CD4-positive, alpha-beta T cell (primary cell): Measurements from ENCODE around the gene KLHL36. TPM values are rescaled to one million over a fixed set of nuclear protein-coding genes. Genes with fewer than 3 reads are reported as not detected.
A peak's percentile ranks its signal among the peaks of the same experiment; 100 is the strongest.

ENCODE experiments used
- ATAC-seq: fragments of 200-7000 bp; cut with Tn5 transposase; one replicate; pipeline ENCODE4 v1.10.0; 2022; ENCODE audit warnings: mild to moderate bottlenecking; ENCODE audit not compliant: poor library complexity
- CTCF ChIA-PET: fragments of 350-600 bp; sonication (Branson Sonifier 250); formaldehyde crosslinking; loops from one replicate; lab custom pipeline; 2021; ENCODE audit warnings: antibody characterized with exemption, inconsistent platforms; lab: Charles Lee
- POLR2A ChIA-PET: fragments of 350-600 bp; sonication (Branson Sonifier 250); formaldehyde crosslinking; loops from one replicate; lab custom pipeline; 2021; ENCODE audit warnings: antibody characterized with exemption, inconsistent platforms; lab: Charles Lee
- DNase-seq, 14 experiments: peaks; one replicate each; pipeline ENCODE4 v3.0.0-alpha.2; 2013 to 2020; ENCODE audit warnings: mixed read lengths in 2 of 14
- H3K27ac ChIP-seq, 2 donors: one replicate each; pipeline versions ENCODE4 v1.5.1 to v1.7.0; 2013; ENCODE audit warnings: low read length in 2 of 2, low read depth in 1 of 2, mild to moderate bottlenecking in 1 of 2
- H3K27me3 ChIP-seq, 2 experiments: 1 replicate in 1 of 2; 2 replicates in 1 of 2; pipeline versions ENCODE4 v1.6.1 to v1.7.0; 2013; ENCODE audit warnings: low read length in 2 of 2, control low read depth in 1 of 2, mild to moderate bottlenecking in 1 of 2, moderate library complexity in 1 of 2; ENCODE audit not compliant: insufficient read depth in 2 of 2, control insufficient read depth in 1 of 2
- H3K36me3 ChIP-seq: one replicate; pipeline ENCODE4 v1.6.1; 2013; ENCODE audit warnings: low read length, control low read depth; ENCODE audit not compliant: insufficient read depth
- H3K4me1 ChIP-seq: one replicate; pipeline ENCODE4 v1.6.1; 2013; ENCODE audit warnings: low read length, control low read depth; ENCODE audit not compliant: insufficient read depth
- H3K4me3 ChIP-seq: one replicate; pipeline ENCODE4 v1.5.1; 2013; ENCODE audit warnings: mild to moderate bottlenecking, low read length, moderate library complexity
- H3K9me3 ChIP-seq, 2 experiments: 1 replicate in 1 of 2; 2 replicates in 1 of 2; pipeline versions ENCODE4 v1.6.1 to v1.7.0; 2013; ENCODE audit warnings: low read length in 2 of 2, mild to moderate bottlenecking in 2 of 2, control low read depth in 1 of 2, moderate library complexity in 1 of 2; ENCODE audit not compliant: control insufficient read depth in 1 of 2, insufficient read depth in 1 of 2
- H3K27ac Mint-ChIP-seq: one replicate; pipeline ENCODE4 v1.8.0; 2020; ENCODE audit warnings: mixed read lengths
- H3K27me3 Mint-ChIP-seq: one replicate; pipeline ENCODE4 v1.8.0; 2021; ENCODE audit warnings: mixed read lengths
- H3K36me3 Mint-ChIP-seq: one replicate; pipeline ENCODE4 v1.8.0; 2021; ENCODE audit warnings: low read depth, mixed read lengths
- H3K4me1 Mint-ChIP-seq: one replicate; pipeline ENCODE4 v1.8.0; 2021; ENCODE audit warnings: low read depth, mixed read lengths
- H3K4me3 Mint-ChIP-seq: one replicate; pipeline ENCODE4 v1.8.0; 2020; ENCODE audit warnings: mild to moderate bottlenecking, mixed read lengths
- H3K9me3 Mint-ChIP-seq: one replicate; pipeline ENCODE4 v1.8.0; 2020; ENCODE audit warnings: mixed read lengths
- intact Hi-C, 2 experiments: fragments of 100-400 bp; cut with DNase I in 1 of 2; cut with micrococcal nuclease in 1 of 2; formaldehyde crosslinking; loops; one replicate each; pipeline versions ENCODE4 v1.15.1 to v1.9.0; 2023 to 2025; cut with DNase I, micrococcal nuclease
- total RNA-seq, 174 experiments: library from RNA in 2 of 174; stranded (reverse) in 2 of 174; gene quantifications; one replicate each; pipeline ENCODE4 v1.2.3 and lab custom pipeline; 2021 to 2026
- TF ChIP-seq, protein P1 (sequence below): fragments of 200-600 bp; IDR thresholded peaks from one replicate; pipeline ENCODE4 v1.8.0; 2022; ENCODE audit warnings: antibody characterized with exemption, mild to moderate bottlenecking

KLHL36 gene
- total RNA-seq, 2 experiments from 2014 or later: 76.6 to 78.6 TPM

DNA sequence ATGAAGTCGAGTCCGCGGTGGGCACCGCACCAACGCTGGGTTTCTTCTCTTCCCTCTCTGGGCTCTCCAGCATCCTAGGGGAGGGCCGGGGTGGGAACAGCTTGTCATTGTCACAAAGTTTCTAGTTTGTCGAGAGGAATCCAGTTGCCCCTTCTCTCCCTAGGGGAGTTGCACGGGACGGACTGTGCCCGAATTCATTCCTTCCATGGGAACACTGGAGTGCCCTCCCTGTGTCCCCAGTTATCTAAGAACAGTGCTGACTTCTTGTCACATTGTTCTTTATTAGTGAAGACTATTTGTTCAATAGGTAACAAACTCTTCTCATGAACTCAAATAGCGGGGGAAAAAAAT is 1.2 kb downstream of the KLHL36 start:
- H3K27me3 Mint-ChIP-seq: no peaks in the 10 kb centered on the region
- peak overlapping the region; percentile 78 for H3K27ac Mint-ChIP-seq
- ATAC-seq (no peak), DNase-seq (no peak)
- H3K9me3 Mint-ChIP-seq: no peaks in the 10 kb centered on the region
- POLR2A ChIA-PET: interaction anchor here (0.6 to 2.8 kb wide), 12 partner anchors 8 to 533 kb away, joined by 3 to 13 read pairs (median 4); partner anchors contain the start of gene MBTPS1
- Histone ChIP-seq H3K4me3 (peak overlapping the region; percentile 62), H3K27ac (peak overlapping the region in 1 of 2 donors; percentile 59), H3K27me3 (no peaks in the 10 kb centered on the region), H3K36me3 (peaks cover 29% of the 10 kb centered on the region), H3K9me3 (no peaks in the 10 kb centered on the region), H3K4me1 (peaks cover 58% of the 10 kb centered on the region)
- intact Hi-C loops: no loop called here
- peak overlapping the region; percentile 87 for H3K4me3 Mint-ChIP-seq
- peaks cover 62% of the 10 kb centered on the region for H3K4me1 Mint-ChIP-seq
- peaks cover 58% of the 10 kb centered on the region for H3K36me3 Mint-ChIP-seq
- CTCF ChIA-PET: interaction anchor here (2.1 kb wide), 1 partner anchor 27 kb away, joined by 5 read pairs; no protein-coding TSS in a partner anchor
- TF ChIP-seq, protein P1, sequence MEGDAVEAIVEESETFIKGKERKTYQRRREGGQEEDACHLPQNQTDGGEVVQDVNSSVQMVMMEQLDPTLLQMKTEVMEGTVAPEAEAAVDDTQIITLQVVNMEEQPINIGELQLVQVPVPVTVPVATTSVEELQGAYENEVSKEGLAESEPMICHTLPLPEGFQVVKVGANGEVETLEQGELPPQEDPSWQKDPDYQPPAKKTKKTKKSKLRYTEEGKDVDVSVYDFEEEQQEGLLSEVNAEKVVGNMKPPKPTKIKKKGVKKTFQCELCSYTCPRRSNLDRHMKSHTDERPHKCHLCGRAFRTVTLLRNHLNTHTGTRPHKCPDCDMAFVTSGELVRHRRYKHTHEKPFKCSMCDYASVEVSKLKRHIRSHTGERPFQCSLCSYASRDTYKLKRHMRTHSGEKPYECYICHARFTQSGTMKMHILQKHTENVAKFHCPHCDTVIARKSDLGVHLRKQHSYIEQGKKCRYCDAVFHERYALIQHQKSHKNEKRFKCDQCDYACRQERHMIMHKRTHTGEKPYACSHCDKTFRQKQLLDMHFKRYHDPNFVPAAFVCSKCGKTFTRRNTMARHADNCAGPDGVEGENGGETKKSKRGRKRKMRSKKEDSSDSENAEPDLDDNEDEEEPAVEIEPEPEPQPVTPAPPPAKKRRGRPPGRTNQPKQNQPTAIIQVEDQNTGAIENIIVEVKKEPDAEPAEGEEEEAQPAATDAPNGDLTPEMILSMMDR: no peak

- intact Hi-C loops: no loop called here
- no peaks in the 10 kb centered on the region for H3K9me3 Mint-ChIP-seq
- H3K36me3 ChIP-seq: peaks cover 37% of the 10 kb centered on the region
- ChIA-PET POLR2A (interaction anchor here (2.8 kb wide), 1 partner anchor 13 kb away, joined by 11 read pairs; no protein-coding TSS in a partner anchor), CTCF (interaction anchor here (0.5 kb wide), 1 partner anchor 28 kb away, joined by 3 read pairs; no protein-coding TSS in a partner anchor)
- H3K9me3 ChIP-seq: no peaks in the 10 kb centered on the region
- no peak overlapping the region for H3K4me3 ChIP-seq
- DNase-seq (no peak), ATAC-seq (no peak)
- H3K36me3 Mint-ChIP-seq: peaks cover 65% of the 10 kb centered on the region
- H3K4me1 ChIP-seq: peaks cover 66% of the 10 kb centered on the region
- no peaks in the 10 kb centered on the region for H3K27me3 Mint-ChIP-seq
- no peaks in the 10 kb centered on the region for H3K27me3 ChIP-seq
- TF ChIP-seq, protein P1: no peak
- peak overlapping the region; percentile 78 for H3K27ac Mint-ChIP-seq
- H3K27ac ChIP-seq: peak overlapping the region in 1 of 2 donors; percentile 0
- H3K4me3 Mint-ChIP-seq: peak overlapping the region; percentile 72
- H3K4me1 Mint-ChIP-seq: peaks cover 68% of the 10 kb centered on the region
These were observed 2.0 kb downstream of the KLHL36 start for GRCh38 chr16:84650062-84650991.

DNA sequence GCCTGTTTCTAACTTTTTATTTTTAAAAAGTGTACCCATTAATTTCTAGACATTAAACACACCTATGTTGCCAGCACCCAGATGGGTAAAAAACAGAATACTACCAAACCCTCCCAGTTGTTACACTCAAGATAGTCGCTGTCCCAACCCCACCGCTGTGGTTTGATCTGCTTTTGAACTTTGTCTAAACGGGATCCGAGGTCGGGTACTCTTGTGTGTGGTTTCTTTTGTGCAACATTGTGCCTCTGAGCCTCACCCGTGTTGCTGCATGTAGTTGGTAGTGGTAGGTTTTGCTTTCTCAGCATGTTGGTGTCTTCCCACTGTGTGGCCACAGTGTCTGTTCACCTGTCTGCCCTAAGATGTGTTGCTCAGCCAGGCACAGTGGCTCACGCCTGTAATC is 4.3 kb downstream of the KLHL36 start:
- H3K9me3 Mint-ChIP-seq: no peaks in the 10 kb centered on the region
- Histone ChIP-seq H3K4me3 (no peak overlapping the region), H3K27me3 (no peaks in the 10 kb centered on the region), H3K36me3 (peaks cover 48% of the 10 kb centered on the region), H3K4me1 (peaks cover 84% of the 10 kb centered on the region), H3K27ac (peak overlapping the region in 1 of 2 donors; percentile 29), H3K9me3 (peaks cover 0 to 5% of the 10 kb centered on the region in 2 experiments)
- H3K27me3 Mint-ChIP-seq: no peaks in the 10 kb centered on the region
- POLR2A ChIA-PET: interaction anchor here (0.6 to 1.5 kb wide), 4 partner anchors 11 to 141 kb away, joined by 3 to 5 read pairs (median 4); no protein-coding TSS in a partner anchor
- peaks cover 77% of the 10 kb centered on the region for H3K4me1 Mint-ChIP-seq
- H3K4me3 Mint-ChIP-seq: peak overlapping the region; percentile 75
- TF ChIP-seq, protein P1: no peak
- ATAC-seq (peak; percentile 53), DNase-seq (peak; percentile 19 to 73 (median 43))
- intact Hi-C loops: no loop called here
- H3K36me3 Mint-ChIP-seq: peaks cover 83% of the 10 kb centered on the region
- CTCF ChIA-PET: interaction anchor here (0.9 kb wide), 1 partner anchor 20 kb away, joined by 3 read pairs; no protein-coding TSS in a partner anchor
- peak overlapping the region; percentile 78 for H3K27ac Mint-ChIP-seq
